ENCODE results near the gene PANK1.
"Not testable (repeated sequence)": the region's sequence is repeated elsewhere in the genome, so short reads cannot be mapped to it uniquely, and the experiment has no call there.

- not testable (repeated sequence) for TF ChIP-seq POLR2A (IDR thresholded peaks at IDR 0.05; ENCODE audit: low read length); GATA1 (IDR thresholded peaks at IDR 0.05; ENCODE audit: low read depth, low read length)
These were observed 24.7 kb downstream of the PANK1 start for GRCh38 chr10:89620296-89620695.

All from erythroblast (primary cell).